NCI-H774 (cell line): ENCODE results near the gene OR6N1.

Source experiments
- DNase-seq: peaks from one replicate; lab custom pipeline; 2025; lab: John Stamatoyannopoulos, UW

The OR6N1 gene

GRCh38 chr1:158752155-158752712 lies 19.8 kb downstream of the OR6N1 start:
- no peak for DNase-seq

- no peak for DNase-seq
Observed at GRCh38 chr1:158735848-158736247, 36.1 kb downstream of the OR6N1 start.

- no peak for DNase-seq
Observed at GRCh38 chr1:158732524-158732923, 39.5 kb downstream of the OR6N1 start.

- DNase-seq, result no peak
Observed at GRCh38 chr1:158731707-158732106, 40.3 kb downstream of the OR6N1 start.

GRCh38 chr1:158730453-158730852 lies 41.5 kb downstream of the OR6N1 start:
- DNase-seq, result no peak

GRCh38 chr1:158728510-158729225 lies 43.3 kb downstream of the OR6N1 start:
- no peak for DNase-seq

- DNase-seq, result no peak
Observed at GRCh38 chr1:158724442-158724841, 47.6 kb downstream of the OR6N1 start.

- no peak for DNase-seq
Observed at GRCh38 chr1:158720620-158721019, 51.4 kb downstream of the OR6N1 start, which contains the start of gene OR6K3. TSS of gene OR6K3 (minus strand) at chr1:158720720. CDS start at chr1:158718115, 2,605 bp downstream.

- no peak for DNase-seq
Observed at GRCh38 chr1:158719664-158720063, 52.3 kb downstream of the OR6N1 start.

- no peak for DNase-seq
Observed at GRCh38 chr1:158717344-158717743, 54.7 kb downstream of the OR6N1 start.

- no peak for DNase-seq
Observed at GRCh38 chr1:158716335-158716734, 55.7 kb downstream of the OR6N1 start.

- no peak for DNase-seq
Observed at GRCh38 chr1:158714754-158715153, 57.2 kb downstream of the OR6N1 start.
